DOHH2 (cell line): ENCODE measurements around the gene BBS2.

ENCODE experiments used
- H3F3A ChIP-seq: fragments of 200-600 bp; sonication (generic), shearing (Covaris generic); 2 replicates; pipeline ENCODE4 v1.6.0; 2016; ENCODE audit warnings: antibody characterized with exemption, mild to moderate bottlenecking; ENCODE audit not compliant: control insufficient read depth, insufficient read depth
- H3K27ac ChIP-seq: fragments of 200-600 bp; sonication (generic); 2 replicates; pipeline ENCODE4 v1.5.1; 2014; ENCODE audit warnings: low read depth, mild to moderate bottlenecking, low read length, moderate library complexity
- H3K27me3 ChIP-seq: fragments of 200-600 bp; sonication (generic); 2 replicates; pipeline ENCODE4 v1.6.1; 2014; ENCODE audit warnings: mild to moderate bottlenecking, low read length, mixed read lengths; ENCODE audit not compliant: control insufficient read depth
- H3K36me3 ChIP-seq: fragments of 200-600 bp; sonication (generic); 2 replicates; pipeline ENCODE4 v1.6.1; 2014; ENCODE audit warnings: mild to moderate bottlenecking, low read length, moderate library complexity, mixed read lengths; ENCODE audit not compliant: control insufficient read depth
- H3K4me1 ChIP-seq: fragments of 200-600 bp; sonication (generic); 2 replicates; pipeline ENCODE4 v1.6.1; 2014; ENCODE audit warnings: mild to moderate bottlenecking, low read length, mixed read lengths; ENCODE audit not compliant: control insufficient read depth
- H3K4me2 ChIP-seq: fragments of 200-600 bp; sonication (generic); 2 replicates; pipeline ENCODE4 v1.6.0; 2014; ENCODE audit warnings: mild to moderate bottlenecking, low read length, moderate library complexity
- H3K4me3 ChIP-seq: fragments of 200-600 bp; sonication (generic); 2 replicates; pipeline ENCODE4 v1.5.1; 2014; ENCODE audit warnings: mild to moderate bottlenecking, low read length, mixed read lengths
- H3K79me2 ChIP-seq: fragments of 200-600 bp; sonication (generic); 2 replicates; pipeline ENCODE4 v1.6.1; 2014; ENCODE audit warnings: mild to moderate bottlenecking, low read length, mixed read lengths; ENCODE audit not compliant: control insufficient read depth
- H3K9me2 ChIP-seq: fragments of 200-600 bp; sonication (generic); replicated peaks from 2 replicates; pipeline ENCODE4 v1.6.1; 2014; ENCODE audit warnings: mild to moderate bottlenecking, low read length, mixed read lengths; ENCODE audit not compliant: control insufficient read depth
- H3K9me3 ChIP-seq: fragments of 200-600 bp; sonication (generic); 2 replicates; pipeline ENCODE4 v1.6.1; 2014; ENCODE audit warnings: antibody characterized with exemption, low read length, mixed read lengths; ENCODE audit not compliant: control insufficient read depth, insufficient read depth
- H4K20me1 ChIP-seq: fragments of 200-600 bp; sonication (generic); 2 replicates; pipeline ENCODE4 v1.6.0; 2014; ENCODE audit warnings: low read depth, mild to moderate bottlenecking, antibody characterized with exemption, low read length, moderate library complexity; ENCODE audit not compliant: control insufficient read depth, insufficient read depth
- CTCF ChIP-seq: fragments of 200-600 bp; sonication (generic); IDR thresholded peaks from one replicate; pipeline ENCODE4 v1.5.1; 2014; ENCODE audit warnings: antibody characterized with exemption, mild to moderate bottlenecking, low read depth, low read length; ENCODE audit not compliant: poor library complexity, severe bottlenecking
- EZH2phosphoT487 ChIP-seq: fragments of 200-600 bp; sonication (generic); IDR thresholded peaks from 2 replicates; pipeline ENCODE4 v1.6.1; 2017; ENCODE audit warnings: borderline replicate concordance, mild to moderate bottlenecking, antibody characterized with exemption, low read length, moderate library complexity, mixed read lengths

Gene BBS2

GRCh38 chr16:56542039-56542438 is 22.2 kb upstream of the BBS2 start:
- no peaks in the 10 kb centered on the region for H4K20me1 ChIP-seq
- H3K4me1 ChIP-seq: no peaks in the 10 kb centered on the region
- no peaks in the 10 kb centered on the region for H3K9me2 ChIP-seq
- no peak overlapping the region for H3K4me2 ChIP-seq
- H3K79me2 ChIP-seq: no peaks in the 10 kb centered on the region
- no peaks in the 10 kb centered on the region for H3K36me3 ChIP-seq
- no peaks in the 10 kb centered on the region for H3K9me3 ChIP-seq
- peaks cover 7% of the 10 kb centered on the region; the same call in 1 of the 2 replicates for H3K27me3 ChIP-seq
- no peaks in the 10 kb centered on the region for H3F3A ChIP-seq
- no peak overlapping the region for H3K27ac ChIP-seq
- TF ChIP-seq CTCF: no peak
- TF ChIP-seq EZH2phosphoT487: no peak
- no peak overlapping the region for H3K4me3 ChIP-seq

- Histone ChIP-seq H3K9me3 (no peaks in the 10 kb centered on the region), H3K27ac (no peak overlapping the region), H3F3A (no peaks in the 10 kb centered on the region), H3K79me2 (no peaks in the 10 kb centered on the region), H3K27me3 (peaks cover 11% of the 10 kb centered on the region; the same call in 1 of the 2 replicates), H3K4me3 (no peak overlapping the region), H4K20me1 (no peaks in the 10 kb centered on the region), H3K4me2 (no peak overlapping the region), H3K36me3 (no peaks in the 10 kb centered on the region), H3K4me1 (no peaks in the 10 kb centered on the region), H3K9me2 (no peaks in the 10 kb centered on the region)
- no peak for TF ChIP-seq CTCF
- no peak for TF ChIP-seq EZH2phosphoT487
Observed at GRCh38 chr16:56539656-56540055, 19.8 kb upstream of the BBS2 start.

GRCh38 chr16:56538331-56538730 is 18.5 kb upstream of the BBS2 start:
- H3K4me1 ChIP-seq: no peaks in the 10 kb centered on the region
- peaks cover 11% of the 10 kb centered on the region for H3K27me3 ChIP-seq
- H3K79me2 ChIP-seq: no peaks in the 10 kb centered on the region
- no peak overlapping the region for H3K27ac ChIP-seq
- H3K4me3 ChIP-seq: no peak overlapping the region
- H3K9me3 ChIP-seq: no peaks in the 10 kb centered on the region
- H3K36me3 ChIP-seq: no peaks in the 10 kb centered on the region
- no peak overlapping the region for H3K4me2 ChIP-seq
- no peak for TF ChIP-seq EZH2phosphoT487
- no peak for TF ChIP-seq CTCF
- no peaks in the 10 kb centered on the region for H3F3A ChIP-seq
- H4K20me1 ChIP-seq: no peaks in the 10 kb centered on the region
- H3K9me2 ChIP-seq: no peaks in the 10 kb centered on the region
